Smooth muscle cell (in vitro differentiated cells): Measurements from ENCODE around the gene CARD11. TPM values are rescaled to one million over a fixed set of nuclear protein-coding genes. Genes with fewer than 3 reads are reported as not detected.

Source experiments
- DNase-seq: peaks from one replicate; lab custom pipeline; 2025; ENCODE audit not compliant: unreplicated experiment; lab: John Stamatoyannopoulos, UW
- H2AFZ ChIP-seq: fragments of 200-600 bp; sonication (generic); 2 replicates; pipeline ENCODE4 v1.6.0; 2016; ENCODE audit warnings: antibody characterized with exemption, low read depth, mild to moderate bottlenecking
- H3F3A ChIP-seq: fragments of 200-600 bp; sonication (generic); 2 replicates; pipeline ENCODE4 v1.6.0; 2017; ENCODE audit warnings: antibody characterized with exemption, low read depth
- H3K27ac ChIP-seq: fragments of 200-600 bp; sonication (generic); 2 replicates; pipeline ENCODE4 v1.5.1; 2016; ENCODE audit warnings: low read depth, mild to moderate bottlenecking
- H3K27me3 ChIP-seq: fragments of 200-600 bp; sonication (generic); 2 replicates; pipeline ENCODE4 v1.6.1; 2016; ENCODE audit warnings: low read depth, mild to moderate bottlenecking
- H3K36me3 ChIP-seq: fragments of 200-600 bp; sonication (generic); 2 replicates; pipeline ENCODE4 v1.5.1; 2016; ENCODE audit warnings: low read depth
- H3K4me1 ChIP-seq: fragments of 200-600 bp; sonication (generic); 2 replicates; pipeline ENCODE4 v1.5.1; 2016; ENCODE audit warnings: low read depth
- H3K4me2 ChIP-seq: fragments of 200-600 bp; sonication (generic); 2 replicates; pipeline ENCODE4 v1.6.0; 2016; ENCODE audit warnings: mild to moderate bottlenecking
- H3K4me3 ChIP-seq: fragments of 200-600 bp; sonication (generic); 2 replicates; pipeline ENCODE4 v1.5.1; 2016; ENCODE audit warnings: mild to moderate bottlenecking
- H3K79me2 ChIP-seq: fragments of 200-600 bp; sonication (generic); 2 replicates; pipeline ENCODE4 v1.6.0; 2016; ENCODE audit warnings: low read depth, mild to moderate bottlenecking
- H3K9ac ChIP-seq: fragments of 200-600 bp; sonication (generic); 2 replicates; pipeline ENCODE4 v1.6.0; 2016; ENCODE audit warnings: low read depth
- H3K9me3 ChIP-seq: fragments of 200-600 bp; sonication (generic); replicated peaks from 2 replicates; pipeline ENCODE4 v1.5.1; 2016; ENCODE audit warnings: low read depth
- H4K20me1 ChIP-seq: fragments of 200-600 bp; sonication (generic); 2 replicates; pipeline ENCODE4 v1.6.0; 2016; ENCODE audit warnings: low read depth
- CTCF ChIP-seq: fragments of 200-600 bp; sonication (generic); IDR thresholded peaks from 2 replicates; pipeline ENCODE4 v1.5.1; 2017; ENCODE audit warnings: borderline replicate concordance, mild to moderate bottlenecking, antibody characterized with exemption; ENCODE audit not compliant: insufficient read depth, poor library complexity, severe bottlenecking
- WGBS: methylation state at CpG from one replicate; pipeline ENCODE4 v1.1.7; 2016; ENCODE audit warnings: low lambda C conversion rate; 5-methylcytosine and 5-hydroxymethylcytosine counted together
- polyA plus RNA-seq: library from polyadenylated mRNA; unstranded; fragments of >200 nt; fragmentation: Nextera tagmentation; extraction: Ambion mirVana; gene quantifications from 2 replicates; pipeline ENCODE4 v1.2.1, GENCODE V29; 2016
- total RNA-seq: library from RNA; depleted of rRNA; stranded (reverse); fragments of >200 nt; gene quantifications from 2 replicates; pipeline ENCODE4 v1.2.3, GENCODE V29; 2014

Gene CARD11
- total and polyA plus RNA-seq, 2 experiments from 2014 or later = 1.3 to 2.4 TPM

- H3K36me3 ChIP-seq = no peaks in the 10 kb centered on the region
- no peaks in the 10 kb centered on the region for H4K20me1 ChIP-seq
- H3K9me3 ChIP-seq = no peaks in the 10 kb centered on the region
- H3K79me2 ChIP-seq = no peaks in the 10 kb centered on the region
- H3K27ac ChIP-seq = no peak overlapping the region
- WGBS = 90% methylated on average over 10 of the region's 10 CpGs
- DNase-seq = no peak
- H3K27me3 ChIP-seq = no peaks in the 10 kb centered on the region
- H3K4me3 ChIP-seq = no peak overlapping the region
- no peak overlapping the region for H3K4me2 ChIP-seq
- TF ChIP-seq CTCF = no peak
- H3F3A ChIP-seq = no peaks in the 10 kb centered on the region
- H3K9ac ChIP-seq = no peak overlapping the region
- H2AFZ ChIP-seq = no peak overlapping the region
- no peaks in the 10 kb centered on the region for H3K4me1 ChIP-seq
Measured at GRCh38 chr7:2928256-2928612, 115.4 kb downstream of the CARD11 start.

- Histone ChIP-seq H3K9me3 (no peaks in the 10 kb centered on the region), H3F3A (no peaks in the 10 kb centered on the region), H2AFZ (no peak overlapping the region), H3K79me2 (no peaks in the 10 kb centered on the region), H3K4me1 (no peaks in the 10 kb centered on the region), H3K4me3 (no peak overlapping the region), H3K27me3 (no peaks in the 10 kb centered on the region), H4K20me1 (no peaks in the 10 kb centered on the region), H3K36me3 (no peaks in the 10 kb centered on the region), H3K9ac (no peak overlapping the region), H3K4me2 (no peak overlapping the region), H3K27ac (no peak overlapping the region)
- no peak for TF ChIP-seq CTCF
- DNase-seq = no peak
- WGBS = 89% methylated on average over 7 of the region's 7 CpGs
Measured at GRCh38 chr7:2927592-2927991, 116.1 kb downstream of the CARD11 start.

GRCh38 chr7:2926896-2927405, 116.7 kb downstream of the CARD11 start:
- DNase-seq = no peak
- no peak for TF ChIP-seq CTCF
- H3K9me3 ChIP-seq = no peaks in the 10 kb centered on the region
- no peak overlapping the region for H2AFZ ChIP-seq
- no peaks in the 10 kb centered on the region for H3F3A ChIP-seq
- no peaks in the 10 kb centered on the region for H3K27me3 ChIP-seq
- no peaks in the 10 kb centered on the region for H3K4me1 ChIP-seq
- no peak overlapping the region for H3K4me2 ChIP-seq
- no peaks in the 10 kb centered on the region for H3K36me3 ChIP-seq
- WGBS = 88% methylated on average over 8 of the region's 8 CpGs
- no peak overlapping the region for H3K27ac ChIP-seq
- no peaks in the 10 kb centered on the region for H3K79me2 ChIP-seq
- no peaks in the 10 kb centered on the region for H4K20me1 ChIP-seq
- no peak overlapping the region for H3K4me3 ChIP-seq
- H3K9ac ChIP-seq = no peak overlapping the region

GRCh38 chr7:2926120-2926895, 117.4 kb downstream of the CARD11 start:
- H3K4me2 ChIP-seq = no peak overlapping the region
- no peak for TF ChIP-seq CTCF
- no peak overlapping the region for H3K4me3 ChIP-seq
- no peaks in the 10 kb centered on the region for H3F3A ChIP-seq
- no peaks in the 10 kb centered on the region for H3K9me3 ChIP-seq
- H3K9ac ChIP-seq = no peak overlapping the region
- H2AFZ ChIP-seq = no peak overlapping the region
- no peak for DNase-seq
- no peaks in the 10 kb centered on the region for H3K36me3 ChIP-seq
- H3K27me3 ChIP-seq = no peaks in the 10 kb centered on the region
- H3K79me2 ChIP-seq = no peaks in the 10 kb centered on the region
- H4K20me1 ChIP-seq = no peaks in the 10 kb centered on the region
- peaks cover 4% of the 10 kb centered on the region for H3K4me1 ChIP-seq
- 97% methylated on average over 18 of the region's 18 CpGs for WGBS
- no peak overlapping the region for H3K27ac ChIP-seq
